Body of pancreas (tissue), 4 donors: ENCODE data around the gene ZNF200.

Experiments used
- POLR2A ChIP-seq, 3 donors: fragments of 450-650 bp; IDR thresholded peaks; one replicate each; pipeline ENCODE4 v1.6.1; 2016; ENCODE audit warnings: antibody characterized with exemption in 3 of 3, mild to moderate bottlenecking in 2 of 3
- TF ChIP-seq, protein P1 (sequence below), 7 experiments: fragments of 450-650 bp in 4 of 7; fragments of 200-600 bp in 3 of 7; sonication (generic) in 3 of 7; IDR thresholded peaks; one replicate each; pipeline ENCODE4 v1.5.1; 2016 to 2019; ENCODE audit warnings: antibody characterized with exemption in 7 of 7

DNA sequence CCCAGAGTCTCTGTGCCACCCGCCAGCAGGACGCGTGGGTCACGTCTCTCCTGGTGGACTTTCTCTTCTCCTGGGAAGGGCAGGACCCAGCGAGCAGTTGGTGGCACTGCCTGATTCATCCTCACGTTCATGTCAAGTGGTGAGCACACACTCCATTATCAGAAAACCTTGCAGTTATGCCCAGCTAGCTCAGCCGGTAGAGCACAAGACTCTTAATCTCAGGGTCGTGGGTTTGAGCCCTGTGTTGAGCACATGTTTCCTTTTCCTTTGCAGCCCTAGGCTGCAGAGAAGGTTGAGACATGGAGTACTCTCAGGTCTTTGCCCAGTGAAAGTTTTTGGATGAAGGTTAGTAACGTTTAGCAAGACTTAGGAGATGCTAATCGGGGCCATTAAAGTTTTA, 39.0 kb downstream of the ZNF200 start:
- TF ChIP-seq, protein P1, sequence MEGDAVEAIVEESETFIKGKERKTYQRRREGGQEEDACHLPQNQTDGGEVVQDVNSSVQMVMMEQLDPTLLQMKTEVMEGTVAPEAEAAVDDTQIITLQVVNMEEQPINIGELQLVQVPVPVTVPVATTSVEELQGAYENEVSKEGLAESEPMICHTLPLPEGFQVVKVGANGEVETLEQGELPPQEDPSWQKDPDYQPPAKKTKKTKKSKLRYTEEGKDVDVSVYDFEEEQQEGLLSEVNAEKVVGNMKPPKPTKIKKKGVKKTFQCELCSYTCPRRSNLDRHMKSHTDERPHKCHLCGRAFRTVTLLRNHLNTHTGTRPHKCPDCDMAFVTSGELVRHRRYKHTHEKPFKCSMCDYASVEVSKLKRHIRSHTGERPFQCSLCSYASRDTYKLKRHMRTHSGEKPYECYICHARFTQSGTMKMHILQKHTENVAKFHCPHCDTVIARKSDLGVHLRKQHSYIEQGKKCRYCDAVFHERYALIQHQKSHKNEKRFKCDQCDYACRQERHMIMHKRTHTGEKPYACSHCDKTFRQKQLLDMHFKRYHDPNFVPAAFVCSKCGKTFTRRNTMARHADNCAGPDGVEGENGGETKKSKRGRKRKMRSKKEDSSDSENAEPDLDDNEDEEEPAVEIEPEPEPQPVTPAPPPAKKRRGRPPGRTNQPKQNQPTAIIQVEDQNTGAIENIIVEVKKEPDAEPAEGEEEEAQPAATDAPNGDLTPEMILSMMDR (IDR thresholded peaks at IDR 0.05): no peak
- TF ChIP-seq POLR2A (IDR thresholded peaks at IDR 0.05): no peak
